GM18520 (cell line): ENCODE results near the gene BTBD19.
"Not testable (repeated sequence)": the region's sequence is repeated elsewhere in the genome, so short reads cannot be mapped to it uniquely, and the experiment has no call there.

Source experiments
- ATAC-seq: cut with Tn5 transposase; IDR thresholded peaks from one replicate; pipeline ENCODE4 v1.9.1; 2021; ENCODE audit not compliant: unreplicated experiment

BTBD19 gene, protein sequence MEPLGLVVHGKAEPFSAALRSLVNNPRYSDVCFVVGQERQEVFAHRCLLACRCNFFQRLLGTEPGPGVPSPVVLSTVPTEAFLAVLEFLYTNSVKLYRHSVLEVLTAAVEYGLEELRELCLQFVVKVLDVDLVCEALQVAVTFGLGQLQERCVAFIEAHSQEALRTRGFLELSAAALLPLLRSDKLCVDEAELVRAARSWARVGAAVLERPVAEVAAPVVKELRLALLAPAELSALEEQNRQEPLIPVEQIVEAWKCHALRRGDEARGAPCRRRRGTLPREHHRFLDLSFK

DNA sequence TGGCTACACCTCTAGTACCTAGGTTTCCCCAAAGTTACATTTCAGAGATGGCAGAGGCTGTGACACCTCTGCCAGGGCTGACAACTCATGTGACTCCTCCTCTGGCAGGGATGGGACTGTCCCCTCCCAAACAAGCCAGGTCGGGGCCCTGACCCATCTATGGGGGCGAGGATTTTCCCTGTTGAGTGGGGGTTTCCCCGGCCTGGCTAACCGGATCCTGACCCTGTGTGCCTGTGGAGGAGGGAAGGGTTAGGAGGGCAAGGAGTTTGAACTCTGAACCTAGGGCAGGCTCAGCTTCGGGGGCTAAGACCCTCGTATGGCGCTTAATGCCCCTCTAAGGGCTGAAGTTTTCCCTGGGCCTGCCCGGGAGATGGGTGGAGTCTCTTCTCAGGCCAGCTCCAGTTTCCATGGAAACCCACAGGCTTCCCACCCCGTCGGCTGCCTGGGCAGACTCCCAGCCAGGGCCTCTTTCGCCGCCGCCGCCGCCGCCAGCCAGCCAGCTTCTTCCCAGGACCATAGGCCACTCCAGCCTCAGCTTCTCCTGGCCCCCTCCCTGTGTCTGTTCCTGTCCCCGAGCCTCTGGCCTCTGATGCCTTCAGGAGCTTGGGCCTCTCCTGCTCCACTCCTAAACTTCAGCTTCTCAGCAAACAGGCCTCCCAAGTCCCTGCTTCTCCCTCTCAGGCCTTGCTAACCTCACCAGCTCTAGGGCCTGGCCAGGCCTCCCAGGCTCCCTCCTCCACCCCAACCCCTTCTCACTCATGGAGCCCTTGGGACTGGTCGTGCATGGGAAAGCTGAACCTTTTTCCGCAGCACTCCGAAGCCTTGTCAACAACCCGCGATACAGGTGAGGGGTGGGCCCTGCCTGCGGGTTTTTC, at the start of gene BTBD19:
TSS of gene BTBD19 (plus strand) at position 461 of the 875 bp plus-strand sequence. CDS start at position 759, 298 bp downstream.
- peak; percentile 32 for ATAC-seq

DNA sequence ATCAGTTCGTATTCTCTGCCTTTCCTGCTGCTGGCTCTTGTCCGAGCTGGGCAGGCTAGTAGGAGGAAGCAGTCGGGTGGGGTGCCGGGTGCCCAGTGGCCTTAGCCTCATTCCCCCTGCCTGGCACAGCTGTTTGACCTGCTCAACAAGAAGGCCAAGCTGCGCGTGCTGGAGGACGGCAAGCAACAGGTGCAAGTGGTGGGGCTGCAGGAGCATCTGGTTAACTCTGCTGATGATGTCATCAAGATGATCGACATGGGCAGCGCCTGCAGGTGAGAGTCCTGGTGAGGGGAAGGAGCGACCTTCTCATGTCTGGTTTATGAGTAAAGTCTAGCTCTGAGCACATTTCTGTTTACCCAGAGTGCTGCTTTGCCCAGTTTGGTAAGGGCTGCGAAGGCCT, 49.2 kb upstream of the BTBD19 start:
- no peak for ATAC-seq

DNA sequence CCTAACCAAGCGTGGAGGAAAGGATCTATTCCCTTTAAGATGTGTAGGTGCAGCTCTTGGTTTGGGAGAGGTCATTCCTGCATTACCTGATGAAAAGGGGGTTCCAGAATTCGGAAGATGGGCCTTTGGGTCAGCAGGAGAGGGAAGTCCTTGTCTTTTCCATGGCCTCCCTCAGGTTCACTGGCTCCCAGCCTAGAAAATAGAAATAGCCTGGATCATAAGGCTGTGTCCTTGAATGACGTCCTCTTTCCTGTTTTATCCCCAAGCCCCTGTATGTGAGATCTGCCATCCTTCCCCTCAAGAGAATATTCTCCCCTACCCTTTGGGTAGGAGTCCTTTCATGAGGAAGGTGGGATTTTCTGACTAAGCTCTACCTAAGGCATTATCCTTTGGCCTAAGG, 47.4 kb upstream of the BTBD19 start:
- ATAC-seq: no peak

DNA sequence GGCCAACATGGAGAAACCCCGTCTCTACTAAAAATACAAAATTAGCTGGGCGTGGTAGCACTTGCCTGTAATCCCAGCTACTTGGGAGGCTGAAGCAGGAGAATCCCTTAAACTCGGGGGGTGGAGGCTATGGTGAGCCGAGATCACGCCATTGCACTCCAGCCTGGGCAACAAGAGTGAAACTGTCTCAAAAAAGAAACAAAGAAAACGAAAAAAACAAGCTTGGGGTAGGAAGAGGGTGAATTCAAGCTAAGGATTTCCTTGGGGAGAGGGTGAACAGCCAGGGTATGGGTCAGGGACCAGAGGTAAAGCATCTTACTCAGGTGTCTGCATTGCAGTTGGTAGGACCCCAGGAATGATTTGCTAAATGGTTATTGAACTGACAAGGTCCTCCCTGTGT, 41.9 kb upstream of the BTBD19 start:
- not testable (repeated sequence) for ATAC-seq

DNA sequence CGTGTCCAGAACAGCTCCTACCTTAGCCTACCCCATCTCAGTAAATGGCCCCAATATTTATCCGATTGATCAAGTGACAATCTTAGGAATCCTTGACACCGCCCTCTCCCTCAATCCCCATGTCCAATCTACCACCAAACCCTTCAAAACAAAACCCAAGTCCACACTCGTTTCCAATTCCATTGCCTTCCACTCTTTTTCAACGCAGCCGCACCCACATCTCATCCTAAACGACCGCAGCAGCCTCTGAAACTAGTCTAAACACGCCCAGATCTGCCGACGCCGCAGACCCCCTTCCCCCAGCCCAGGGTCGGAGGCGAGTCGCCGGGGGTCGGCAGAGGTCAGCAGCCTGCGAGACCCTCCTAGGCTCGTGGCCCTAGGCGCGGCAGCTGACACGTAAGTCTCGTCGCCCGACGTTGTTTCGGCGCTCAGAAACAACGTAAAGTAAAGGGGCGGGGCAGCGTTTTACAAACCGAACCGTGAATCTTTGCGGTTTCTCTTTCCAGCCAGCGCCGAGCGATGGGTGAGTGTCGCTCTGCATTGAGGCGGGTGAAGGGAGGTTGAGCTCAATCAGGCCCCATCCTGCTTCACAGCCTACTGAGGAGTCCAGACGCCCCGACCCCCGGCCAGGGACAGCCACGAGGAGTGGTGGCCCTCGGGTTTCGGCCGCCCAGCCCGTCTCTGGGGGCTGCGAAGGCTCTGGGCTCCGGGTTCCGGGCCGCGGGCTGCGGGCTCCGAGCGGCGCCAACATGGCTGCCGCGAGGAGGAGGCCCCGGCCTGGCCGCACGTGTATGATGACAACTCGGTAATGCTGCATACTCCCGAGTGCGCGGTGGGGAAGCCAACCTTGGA, 33.0 kb upstream of the BTBD19 start, which contains the start of gene RPS8:
TSS of gene RPS8 (plus strand) at position 463 of the 852 bp plus-strand sequence. CDS start at position 520, 57 bp downstream.
- ATAC-seq: peak; percentile 78

DNA sequence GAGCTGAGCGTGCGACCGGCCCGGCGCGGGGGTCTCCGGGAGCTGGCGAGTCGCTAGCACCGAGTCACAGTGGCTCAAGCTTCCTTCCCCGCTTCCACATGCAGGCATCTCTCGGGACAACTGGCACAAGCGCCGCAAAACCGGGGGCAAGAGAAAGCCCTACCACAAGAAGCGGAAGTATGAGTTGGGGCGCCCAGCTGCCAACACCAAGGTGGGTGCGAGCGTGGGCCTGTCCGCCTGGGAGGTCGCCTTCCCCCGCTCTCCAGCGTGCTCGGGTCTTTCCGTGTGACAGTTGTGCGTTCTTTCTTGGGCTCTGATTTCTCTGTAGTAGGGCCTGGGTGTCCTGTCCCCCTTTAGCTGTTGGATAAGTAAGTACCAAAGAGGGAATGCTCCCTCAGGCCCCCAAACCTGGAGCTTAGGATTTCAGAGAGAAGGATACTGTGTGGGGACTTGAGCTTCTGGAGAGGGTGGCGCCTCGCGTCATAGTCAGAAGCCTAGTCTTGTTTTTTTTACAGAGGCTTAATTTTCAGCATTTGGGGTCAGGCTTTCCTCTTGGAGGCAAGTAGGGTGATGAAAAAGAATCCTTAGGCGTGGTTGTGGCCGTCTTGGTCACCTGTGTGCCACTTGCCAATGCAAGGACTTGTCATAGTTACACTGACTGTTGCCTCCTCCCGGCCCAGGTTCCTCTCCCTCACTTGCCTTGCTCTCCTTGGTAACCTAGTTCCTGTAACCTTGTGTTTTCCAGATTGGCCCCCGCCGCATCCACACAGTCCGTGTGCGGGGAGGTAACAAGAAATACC, 32.2 kb upstream of the BTBD19 start:
- ATAC-seq: no peak

DNA sequence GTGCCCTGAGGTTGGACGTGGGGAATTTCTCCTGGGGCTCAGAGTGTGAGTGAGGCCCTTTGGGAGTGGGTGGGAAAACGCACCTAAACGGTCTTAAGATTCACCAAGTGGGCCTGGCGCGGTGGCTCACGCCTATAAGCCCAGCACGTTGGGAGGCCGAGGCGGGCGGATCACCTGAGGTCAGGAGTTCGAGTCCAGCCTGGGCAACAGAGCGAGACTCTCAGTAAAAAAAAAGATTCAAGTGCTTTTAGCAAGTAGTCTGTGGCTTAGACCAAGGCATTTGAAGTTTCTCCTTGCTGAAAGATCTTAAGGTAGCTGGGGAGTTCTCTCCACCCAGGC, 31.6 kb upstream of the BTBD19 start:
- ATAC-seq: no peak

DNA sequence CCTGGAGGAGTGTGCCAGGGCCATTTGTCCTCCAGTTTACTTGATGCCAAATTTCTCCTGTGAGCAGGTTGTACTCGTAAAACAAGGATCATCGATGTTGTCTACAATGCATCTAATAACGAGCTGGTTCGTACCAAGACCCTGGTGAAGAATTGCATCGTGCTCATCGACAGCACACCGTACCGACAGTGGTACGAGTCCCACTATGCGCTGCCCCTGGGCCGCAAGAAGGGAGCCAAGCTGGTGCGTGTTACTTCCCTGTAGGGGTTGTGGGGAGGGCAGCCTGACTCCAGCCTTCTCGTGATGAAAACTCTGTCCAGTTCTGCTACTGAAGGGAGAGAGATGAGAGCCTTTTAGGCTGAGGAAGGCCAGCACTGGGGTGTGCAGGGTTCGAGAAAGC, 30.8 kb upstream of the BTBD19 start:
- no peak for ATAC-seq

DNA sequence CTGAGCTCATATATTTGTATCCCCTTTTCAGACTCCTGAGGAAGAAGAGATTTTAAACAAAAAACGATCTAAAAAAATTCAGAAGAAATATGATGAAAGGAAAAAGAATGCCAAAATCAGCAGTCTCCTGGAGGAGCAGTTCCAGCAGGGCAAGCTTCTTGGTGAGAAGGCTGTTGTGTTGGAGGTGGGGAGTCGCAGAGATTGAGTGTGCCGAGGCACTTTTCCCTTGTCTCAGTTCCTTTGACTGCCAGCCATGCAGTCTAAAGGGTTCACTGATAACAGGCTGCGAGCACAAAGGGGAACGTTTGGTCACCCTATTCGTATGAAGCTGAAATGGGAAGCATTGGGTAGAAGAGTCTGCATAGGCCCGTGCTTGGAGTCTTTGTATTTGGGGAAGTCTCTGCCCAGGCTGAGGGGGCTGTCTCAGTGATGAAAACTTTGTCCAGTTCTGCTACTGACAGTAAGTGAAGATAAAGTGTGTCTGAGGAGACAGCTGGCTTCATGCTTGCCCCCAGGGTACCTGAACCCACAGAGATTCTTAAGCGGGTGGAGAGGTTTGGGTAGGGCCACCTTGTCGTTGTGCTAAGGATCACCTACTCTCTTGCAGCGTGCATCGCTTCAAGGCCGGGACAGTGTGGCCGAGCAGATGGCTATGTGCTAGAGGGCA, 30.2 kb upstream of the BTBD19 start:
- no peak for ATAC-seq

DNA sequence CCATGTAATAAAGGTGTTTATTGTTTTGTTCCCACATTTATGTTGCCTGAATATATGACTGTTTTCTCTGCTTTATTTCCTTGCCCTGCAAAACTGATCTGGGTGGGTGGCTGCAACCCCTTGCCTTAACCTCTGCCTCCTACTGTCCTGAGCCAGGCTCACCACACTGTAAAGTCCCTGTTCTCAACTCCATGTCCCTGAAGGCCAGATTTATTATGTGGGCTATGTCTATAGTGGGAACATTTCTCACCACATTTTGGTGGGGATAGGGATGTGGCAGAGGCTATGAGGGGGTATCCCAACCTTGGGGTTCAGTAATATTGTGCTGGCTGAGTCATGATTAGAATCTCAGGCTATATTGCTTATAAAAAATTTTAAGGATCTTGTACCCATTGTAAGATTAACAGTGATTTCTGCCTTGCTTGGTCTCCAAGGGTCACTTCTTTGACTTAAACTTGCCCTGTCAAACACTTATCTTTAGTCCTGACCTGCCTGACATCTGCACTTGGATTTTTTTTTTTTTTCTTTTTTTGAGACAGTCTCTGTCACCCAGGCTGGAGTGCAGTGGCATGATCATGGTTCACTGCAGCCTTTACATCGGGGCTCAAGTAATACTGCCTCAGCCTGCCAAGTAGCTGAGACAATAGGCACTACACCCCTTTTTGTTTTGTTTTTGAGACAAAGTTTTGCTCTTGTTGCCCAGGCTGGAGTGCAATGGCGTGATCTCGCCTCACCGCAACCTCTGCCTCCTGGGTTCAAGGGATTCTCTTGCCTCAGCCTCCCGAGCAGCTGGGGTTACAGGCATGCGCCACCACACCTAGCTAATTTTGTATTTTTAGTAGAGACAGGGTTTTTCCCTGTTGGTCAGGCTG, 29.4 kb upstream of the BTBD19 start:
- ATAC-seq: no peak

DNA sequence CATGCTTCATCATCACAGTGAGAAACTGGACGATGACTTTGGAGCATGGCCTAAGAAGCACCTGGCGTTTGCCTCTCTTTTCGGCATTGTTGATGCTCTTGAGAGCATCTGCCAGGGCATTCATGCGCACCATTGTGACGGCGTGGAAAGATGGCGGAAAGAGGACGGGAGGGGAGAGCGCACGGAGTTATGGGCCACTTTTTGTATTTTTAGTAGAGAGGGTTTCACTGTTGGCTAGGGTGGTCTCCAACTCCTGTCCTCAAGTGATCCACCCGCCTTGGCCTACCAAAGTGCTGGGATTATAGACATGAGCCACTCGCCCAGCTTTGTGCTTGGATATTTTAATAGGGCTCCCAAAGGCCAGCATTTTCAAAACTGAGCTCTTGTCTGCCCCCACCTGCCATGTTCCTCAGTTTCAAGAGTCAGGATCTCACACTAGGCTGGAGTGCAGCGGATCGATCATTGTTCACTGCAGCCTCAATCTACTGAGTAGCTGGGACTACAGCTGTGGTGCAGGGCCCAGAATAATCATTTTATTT, 27.7 kb upstream of the BTBD19 start:
- no peak for ATAC-seq

DNA sequence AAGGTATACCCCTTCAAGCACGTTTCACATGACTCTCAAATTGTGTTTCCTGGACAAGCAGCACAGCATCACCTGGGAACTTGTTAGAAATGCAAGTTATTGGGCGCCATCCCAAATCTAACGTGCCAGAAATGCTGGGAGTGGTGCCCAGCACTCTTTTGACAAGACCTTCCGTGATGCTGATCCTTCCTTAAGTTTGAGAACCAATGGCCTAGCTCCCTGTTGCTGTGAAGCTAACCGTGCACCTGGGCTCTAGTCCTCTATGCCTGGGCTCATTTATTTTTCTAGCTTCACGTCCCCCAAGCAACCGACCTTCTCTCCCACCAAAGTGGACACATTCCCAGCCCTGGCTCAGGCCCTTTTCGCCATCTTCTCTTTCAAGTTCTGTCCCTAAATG, 24.6 kb upstream of the BTBD19 start:
- ATAC-seq: no peak

DNA sequence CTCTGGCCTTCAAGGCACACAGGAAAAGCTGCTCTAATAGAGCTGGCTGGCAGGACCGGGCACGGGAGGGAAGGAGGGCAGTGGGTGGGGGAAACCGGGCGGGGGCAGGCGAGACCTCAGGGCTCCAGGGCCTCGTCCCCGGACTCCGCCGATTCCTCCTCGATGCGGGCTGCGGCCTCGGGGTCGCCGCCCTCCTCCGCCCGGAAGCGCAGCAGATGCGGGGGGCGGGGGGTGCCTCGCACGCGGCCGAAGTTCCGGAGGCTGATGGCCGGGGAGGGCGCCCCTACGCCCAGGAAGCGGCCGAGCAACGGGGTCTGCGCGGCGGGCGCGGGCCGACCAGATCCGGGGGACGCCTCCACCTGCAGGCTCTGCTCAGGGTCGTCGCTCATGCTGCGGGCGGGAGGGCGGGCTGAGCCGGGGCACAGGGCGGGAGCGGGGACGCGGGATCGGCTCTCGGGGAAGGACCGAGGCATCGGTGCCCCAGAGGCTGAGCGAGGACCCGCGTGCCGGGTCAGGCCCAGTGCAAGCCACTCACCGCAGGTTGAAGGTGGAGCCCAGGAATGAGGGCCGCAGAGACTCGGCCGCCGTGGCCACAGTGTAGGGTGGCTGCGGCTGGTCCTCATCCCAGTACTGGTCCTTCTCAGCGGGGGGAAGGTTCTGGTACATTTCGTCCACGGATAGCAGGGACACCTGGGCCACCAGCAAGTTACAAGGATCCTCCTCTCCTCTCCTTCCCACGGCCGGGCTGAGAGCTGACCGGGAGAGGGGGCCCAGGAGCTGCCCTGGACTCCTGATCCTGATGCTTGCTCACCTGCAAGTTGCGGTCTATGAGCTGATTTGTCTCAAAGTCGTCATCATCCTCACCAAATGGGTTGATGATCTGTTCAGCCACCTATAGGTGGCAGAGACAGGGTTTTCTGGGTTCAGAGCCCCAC, 24.0 kb upstream of the BTBD19 start:
- ATAC-seq: no peak

DNA sequence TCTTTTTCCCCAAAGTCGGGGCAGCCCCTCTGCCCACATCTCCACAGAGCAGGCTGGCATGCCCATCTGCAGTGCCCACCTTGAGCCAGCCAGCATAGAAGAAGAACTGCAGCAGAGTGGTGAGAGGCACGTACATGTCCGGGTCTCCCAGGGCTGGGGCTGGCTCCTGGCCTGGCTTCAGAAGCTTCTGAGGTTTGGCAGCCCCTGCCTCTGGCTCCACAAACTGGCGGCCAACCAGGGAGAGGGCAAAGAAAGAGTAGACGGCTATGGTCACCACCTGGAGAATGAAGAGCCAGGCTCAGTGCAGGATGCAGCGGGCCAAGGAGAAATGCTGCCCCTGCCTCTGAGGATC, 23.3 kb upstream of the BTBD19 start:
- no peak for ATAC-seq

DNA sequence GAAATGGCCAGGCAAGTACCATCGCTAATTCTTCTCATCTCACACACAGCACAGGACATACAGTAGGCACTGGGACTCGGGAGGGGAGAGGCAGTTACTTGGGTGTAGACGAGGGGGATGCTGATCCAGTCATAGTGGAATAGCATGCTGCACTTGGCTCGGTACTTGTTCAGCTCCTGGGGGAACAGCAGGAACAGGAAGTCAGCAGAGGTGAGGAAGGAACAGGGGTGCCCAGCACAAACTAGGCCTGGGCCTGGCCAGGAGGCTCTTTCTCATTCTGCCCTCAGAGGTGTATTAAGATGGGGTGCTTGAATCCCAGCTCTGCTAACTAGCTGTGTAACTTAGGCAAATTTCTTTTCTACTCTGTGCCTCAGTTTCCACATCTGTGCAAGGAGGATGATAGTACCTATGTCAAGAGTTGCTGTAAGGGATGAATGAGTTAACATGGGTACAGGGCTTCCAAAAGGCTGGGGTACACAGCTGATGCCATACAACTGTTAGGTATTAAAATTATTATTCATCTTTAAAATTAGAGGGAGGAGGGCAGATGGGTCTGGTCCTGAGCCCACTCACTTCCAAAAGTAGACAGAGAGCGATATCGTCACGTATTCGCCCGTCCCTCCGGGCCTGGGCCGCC, 22.7 kb upstream of the BTBD19 start:
- no peak for ATAC-seq

DNA sequence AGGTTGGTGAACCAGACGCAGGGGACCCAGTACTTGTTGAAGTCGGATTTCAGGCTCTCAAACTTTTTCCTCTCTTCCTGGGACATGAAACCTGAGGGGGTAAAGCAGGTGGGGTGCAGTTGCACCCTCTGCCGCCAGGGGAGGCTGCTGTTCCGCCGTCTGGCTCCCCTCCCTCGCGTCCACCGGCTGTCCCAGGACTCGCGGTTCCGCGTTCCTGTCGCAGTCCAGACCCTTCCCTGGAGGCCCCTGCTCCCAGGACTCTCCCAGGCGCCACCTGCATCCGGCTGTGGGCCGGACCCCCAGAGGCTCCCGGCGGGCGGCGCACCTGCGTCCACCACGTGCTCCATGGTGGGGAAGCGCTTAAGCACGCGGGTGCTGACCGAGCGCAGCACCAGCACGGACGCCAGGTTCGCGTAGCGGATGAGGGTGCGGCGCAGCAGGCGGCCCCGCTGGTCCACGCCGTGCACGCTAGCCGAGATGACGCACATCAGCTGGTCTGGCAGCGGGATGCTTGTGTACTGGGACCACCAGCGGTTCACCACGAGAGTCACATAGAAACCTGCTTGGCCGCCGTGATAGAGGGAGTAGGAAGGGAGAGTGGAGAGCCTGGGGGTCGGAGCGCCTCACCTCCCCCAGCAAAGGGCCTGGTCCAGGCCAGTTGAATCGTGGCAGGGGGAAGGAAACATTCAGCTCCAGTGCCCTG, 22.0 kb upstream of the BTBD19 start:
- ATAC-seq: no peak
